Measurements from ENCODE around the gene RGS1. TPM values are rescaled to one million over a fixed set of nuclear protein-coding genes. Genes with fewer than 3 reads are reported as not detected.
A peak's percentile ranks its signal among the peaks of the same experiment; 100 is the strongest.

RGS1 gene
- total and polyA plus RNA-seq, 2 experiments from 2014 or later = not detected

GRCh38 chr1:192563129-192563528 lies 12.4 kb upstream of the RGS1 start (continued):
- TF ChIP-seq ZNF462 (CRISPR knock-in tag; IDR thresholded peaks at IDR 0.05) = no peak
- TF ChIP-seq EZH2phosphoT487 (IDR thresholded peaks at IDR 0.05; ENCODE audit: unreplicated experiment) = no peak
- TF ChIP-seq CREB1 (CRISPR knock-in tag; IDR thresholded peaks at IDR 0.05; ENCODE audit: low read depth) = no peak
- TF ChIP-seq ZNF114 (CRISPR knock-in tag; IDR thresholded peaks at IDR 0.05) = no peak

GRCh38 chr1:192564099-192564498 lies 11.5 kb upstream of the RGS1 start:
- no peaks in the 10 kb centered on the region for H3F3A ChIP-seq (replicated peaks; ENCODE audit: low read depth)
- Mint-ChIP-seq H3K27me3 (ENCODE audit: insufficient read depth, low read depth, poor library complexity) (peaks cover 2% of the 10 kb centered on the region), H3K9me3 (no peaks in the 10 kb centered on the region), H3K36me3 (ENCODE audit: low read depth) (no peaks in the 10 kb centered on the region), H3K27ac (no peak overlapping the region), H3K4me3 (no peak overlapping the region), H3K4me1 (peaks cover 6% of the 10 kb centered on the region; the same call in 2 of the 3 replicates)
- H3K36me3 ChIP-seq (ENCODE audit: insufficient read depth) = no peaks in the 10 kb centered on the region
- H4K20me1 ChIP-seq (replicated peaks; ENCODE audit: insufficient read depth) = no peaks in the 10 kb centered on the region
- H3K79me2 ChIP-seq (replicated peaks; ENCODE audit: insufficient read depth) = no peaks in the 10 kb centered on the region
- H3K27me3 ChIP-seq (ENCODE audit: insufficient read depth) = no peaks in the 10 kb centered on the region
- H3K27ac ChIP-seq (ENCODE audit: low read depth) = no peak overlapping the region
- H3K4me2 ChIP-seq = no peak overlapping the region
- DNase-seq (ENCODE audit: low spot score) (no peak), ATAC-seq (no peak)
- no peak overlapping the region for H2AFZ ChIP-seq
- TF ChIP-seq EZH2phosphoT487 (IDR thresholded peaks at IDR 0.05; ENCODE audit: unreplicated experiment) = no peak
- H3K4me1 ChIP-seq (ENCODE audit: insufficient read depth) = no peaks in the 10 kb centered on the region
- no peaks in the 10 kb centered on the region for H3K9me2 ChIP-seq (ENCODE audit: insufficient read depth)
- no peak overlapping the region for H3K4me3 ChIP-seq

- Mint-ChIP-seq H3K27ac (0 out of 2 replicates have a peak overlapping the region, but pooled peaks have one; percentile 53), H3K9me3 (no peaks in the 10 kb centered on the region; the same call in 2 of the 3 replicates), H3K4me1 (peaks cover 6% of the 10 kb centered on the region; the same call in 2 of the 3 replicates), H3K27me3 (ENCODE audit: insufficient read depth, low read depth, poor library complexity) (peaks cover 2% of the 10 kb centered on the region), H3K36me3 (ENCODE audit: low read depth) (no peaks in the 10 kb centered on the region), H3K4me3 (no peak overlapping the region)
- H2AFZ ChIP-seq = no peak overlapping the region
- H3K4me2 ChIP-seq = no peak overlapping the region
- no peaks in the 10 kb centered on the region for H4K20me1 ChIP-seq (replicated peaks; ENCODE audit: insufficient read depth)
- H3K36me3 ChIP-seq (ENCODE audit: insufficient read depth) = no peaks in the 10 kb centered on the region
- H3K4me3 ChIP-seq = no peak overlapping the region
- no peaks in the 10 kb centered on the region for H3F3A ChIP-seq (replicated peaks; ENCODE audit: low read depth)
- H3K9me2 ChIP-seq (ENCODE audit: insufficient read depth) = no peaks in the 10 kb centered on the region; the same call in 1 of the 2 replicates
- no peak overlapping the region for H3K27ac ChIP-seq (ENCODE audit: low read depth)
- ATAC-seq (no peak), DNase-seq (ENCODE audit: low spot score) (no peak)
- TF ChIP-seq STAT1 (IDR thresholded peaks at IDR 0.05; ENCODE audit: unreplicated experiment) (no peak), NANOG (IDR thresholded peaks at IDR 0.05; ENCODE audit: borderline replicate concordance) (no peak), POLR2AphosphoS5 (IDR thresholded peaks at IDR 0.05; ENCODE audit: low read depth) (no peak), JUNB (IDR thresholded peaks at IDR 0.05; ENCODE audit: unreplicated experiment) (no peak), ZNF114 (CRISPR knock-in tag; IDR thresholded peaks at IDR 0.05) (no peak), EZH2phosphoT487 (IDR thresholded peaks at IDR 0.05; ENCODE audit: unreplicated experiment) (no peak)
- TF ChIP-seq, protein P1, sequence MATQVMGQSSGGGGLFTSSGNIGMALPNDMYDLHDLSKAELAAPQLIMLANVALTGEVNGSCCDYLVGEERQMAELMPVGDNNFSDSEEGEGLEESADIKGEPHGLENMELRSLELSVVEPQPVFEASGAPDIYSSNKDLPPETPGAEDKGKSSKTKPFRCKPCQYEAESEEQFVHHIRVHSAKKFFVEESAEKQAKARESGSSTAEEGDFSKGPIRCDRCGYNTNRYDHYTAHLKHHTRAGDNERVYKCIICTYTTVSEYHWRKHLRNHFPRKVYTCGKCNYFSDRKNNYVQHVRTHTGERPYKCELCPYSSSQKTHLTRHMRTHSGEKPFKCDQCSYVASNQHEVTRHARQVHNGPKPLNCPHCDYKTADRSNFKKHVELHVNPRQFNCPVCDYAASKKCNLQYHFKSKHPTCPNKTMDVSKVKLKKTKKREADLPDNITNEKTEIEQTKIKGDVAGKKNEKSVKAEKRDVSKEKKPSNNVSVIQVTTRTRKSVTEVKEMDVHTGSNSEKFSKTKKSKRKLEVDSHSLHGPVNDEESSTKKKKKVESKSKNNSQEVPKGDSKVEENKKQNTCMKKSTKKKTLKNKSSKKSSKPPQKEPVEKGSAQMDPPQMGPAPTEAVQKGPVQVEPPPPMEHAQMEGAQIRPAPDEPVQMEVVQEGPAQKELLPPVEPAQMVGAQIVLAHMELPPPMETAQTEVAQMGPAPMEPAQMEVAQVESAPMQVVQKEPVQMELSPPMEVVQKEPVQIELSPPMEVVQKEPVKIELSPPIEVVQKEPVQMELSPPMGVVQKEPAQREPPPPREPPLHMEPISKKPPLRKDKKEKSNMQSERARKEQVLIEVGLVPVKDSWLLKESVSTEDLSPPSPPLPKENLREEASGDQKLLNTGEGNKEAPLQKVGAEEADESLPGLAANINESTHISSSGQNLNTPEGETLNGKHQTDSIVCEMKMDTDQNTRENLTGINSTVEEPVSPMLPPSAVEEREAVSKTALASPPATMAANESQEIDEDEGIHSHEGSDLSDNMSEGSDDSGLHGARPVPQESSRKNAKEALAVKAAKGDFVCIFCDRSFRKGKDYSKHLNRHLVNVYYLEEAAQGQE (IDR thresholded peaks at IDR 0.05; ENCODE audit: unreplicated experiment) = no peak
- H3K4me1 ChIP-seq (ENCODE audit: insufficient read depth) = no peaks in the 10 kb centered on the region
- no peaks in the 10 kb centered on the region for H3K79me2 ChIP-seq (replicated peaks; ENCODE audit: insufficient read depth)
- no peaks in the 10 kb centered on the region for H3K27me3 ChIP-seq (ENCODE audit: insufficient read depth)
Observed at GRCh38 chr1:192565946-192566345, 9.6 kb upstream of the RGS1 start.
